ENCODE data around the gene SIGLEC10.
"Not testable (repeated sequence)": the region's sequence is repeated elsewhere in the genome, so short reads cannot be mapped to it uniquely, and the experiment has no call there.

The SIGLEC10 gene

GRCh38 chr19:51439021-51439465 is 21.6 kb upstream of the SIGLEC10 start:
- DNase-seq (ENCODE audit: low spot score): no peak

GRCh38 chr19:51434456-51434855 is 17.0 kb upstream of the SIGLEC10 start:
- no peak for DNase-seq (ENCODE audit: low spot score)

- DNase-seq (ENCODE audit: low spot score): no peak
Observed at GRCh38 chr19:51433043-51433442, 15.6 kb upstream of the SIGLEC10 start.

- peak; percentile 15 for DNase-seq (ENCODE audit: low spot score)
Observed at GRCh38 chr19:51431124-51431523, 13.7 kb upstream of the SIGLEC10 start.

GRCh38 chr19:51430221-51430620 is 12.8 kb upstream of the SIGLEC10 start:
- no peak for DNase-seq (ENCODE audit: low spot score)

GRCh38 chr19:51427201-51427600 is 9.8 kb upstream of the SIGLEC10 start:
- no peak for DNase-seq (ENCODE audit: low spot score)

GRCh38 chr19:51422053-51422448 is 4.6 kb upstream of the SIGLEC10 start:
- DNase-seq (ENCODE audit: low spot score): peak; percentile 74

GRCh38 chr19:51421229-51422052 is 4.0 kb upstream of the SIGLEC10 start:
- no peak for DNase-seq (ENCODE audit: low spot score)

GRCh38 chr19:51420511-51420910 is 3.1 kb upstream of the SIGLEC10 start:
- DNase-seq (ENCODE audit: low spot score): not testable (repeated sequence)

GRCh38 chr19:51418707-51419106 is 1.3 kb upstream of the SIGLEC10 start:
- DNase-seq (ENCODE audit: low spot score): no peak

- no peak for DNase-seq (ENCODE audit: low spot score)
Observed at GRCh38 chr19:51417810-51418157, 342 bp upstream of the SIGLEC10 start.

- not testable (repeated sequence) for DNase-seq (ENCODE audit: low spot score)
Observed at GRCh38 chr19:51416422-51416821, 1.0 kb downstream of the SIGLEC10 start.

- DNase-seq (ENCODE audit: low spot score): no peak
Observed at GRCh38 chr19:51415187-51415586, 2.3 kb downstream of the SIGLEC10 start.

GRCh38 chr19:51410950-51411748 is 6.3 kb downstream of the SIGLEC10 start:
- DNase-seq (ENCODE audit: low spot score): no peak

GRCh38 chr19:51407511-51408131 is 9.8 kb downstream of the SIGLEC10 start:
- peak; percentile 53 for DNase-seq (ENCODE audit: low spot score)

- no peak for DNase-seq (ENCODE audit: low spot score)
Observed at GRCh38 chr19:51402117-51402516, 15.3 kb downstream of the SIGLEC10 start.

- DNase-seq (ENCODE audit: low spot score): not testable (repeated sequence)
Observed at GRCh38 chr19:51399936-51400335, 17.5 kb downstream of the SIGLEC10 start.

- no peak for DNase-seq (ENCODE audit: low spot score)
Observed at GRCh38 chr19:51399231-51399630, 18.2 kb downstream of the SIGLEC10 start.

- DNase-seq (ENCODE audit: low spot score): peak; percentile 54
Observed at GRCh38 chr19:51398096-51398704, 19.2 kb downstream of the SIGLEC10 start.

GRCh38 chr19:51397453-51397852 is 20.0 kb downstream of the SIGLEC10 start:
- not testable (repeated sequence) for DNase-seq (ENCODE audit: low spot score)

- DNase-seq (ENCODE audit: low spot score): no peak
Observed at GRCh38 chr19:51396175-51396574, 21.3 kb downstream of the SIGLEC10 start.

Data from Ammon's horn (tissue), 1 donor.